ENCODE data around the gene ZSWIM4.
"Not testable (repeated sequence)": the region's sequence is repeated elsewhere in the genome, so short reads cannot be mapped to it uniquely, and the experiment has no call there.

DNA sequence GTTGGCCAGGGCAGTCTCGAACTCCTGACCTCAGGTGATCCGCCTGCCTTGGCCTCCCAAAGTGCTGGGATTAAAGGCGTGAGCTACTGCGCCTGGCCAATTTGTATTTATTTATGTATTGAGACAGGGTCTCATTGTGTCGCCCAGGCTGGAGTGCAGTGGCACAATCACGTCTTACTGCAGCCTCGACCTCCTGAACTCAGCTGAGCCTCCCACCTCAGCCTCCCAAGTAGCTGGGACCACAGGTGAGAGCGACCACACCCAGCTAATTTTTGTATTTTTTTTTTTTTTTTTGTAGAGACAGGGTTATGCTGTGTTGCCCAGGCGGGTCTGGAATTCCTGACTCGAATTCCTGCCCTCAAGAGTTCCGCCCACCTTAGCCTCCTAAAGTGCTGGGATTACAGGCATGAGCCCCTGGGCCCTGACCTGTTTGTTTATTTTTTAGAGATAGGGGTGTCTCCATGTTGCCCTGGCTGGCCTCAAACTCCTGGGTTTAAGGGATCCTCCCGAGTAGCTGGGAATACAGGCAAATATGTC, 57.0 kb downstream of the ZSWIM4 start:
- TF ChIP-seq POLR2A (IDR thresholded peaks at IDR 0.05; ENCODE audit: low read length); GATA1 (IDR thresholded peaks at IDR 0.05; ENCODE audit: low read depth, low read length): not testable (repeated sequence)
